Stomach (tissue), 4 donors: ENCODE data around the gene OGFOD2.

ENCODE experiments used
- POLR2A ChIP-seq, 4 donors: fragments of 450-650 bp; IDR thresholded peaks; one replicate each; pipeline ENCODE4 v1.6.1; 2016; ENCODE audit warnings: antibody characterized with exemption in 4 of 4, control low read depth in 2 of 4, mild to moderate bottlenecking in 1 of 4, moderate library complexity in 1 of 4
- TF ChIP-seq, protein P1 (sequence below), 7 experiments: fragments of 450-650 bp in 4 of 7; fragments of 200-600 bp in 3 of 7; sonication (generic) in 3 of 7; IDR thresholded peaks; one replicate each; pipeline ENCODE4 v1.5.1; 2016 to 2019; ENCODE audit warnings: antibody characterized with exemption in 7 of 7, control low read depth in 2 of 7, mild to moderate bottlenecking in 1 of 7

DNA sequence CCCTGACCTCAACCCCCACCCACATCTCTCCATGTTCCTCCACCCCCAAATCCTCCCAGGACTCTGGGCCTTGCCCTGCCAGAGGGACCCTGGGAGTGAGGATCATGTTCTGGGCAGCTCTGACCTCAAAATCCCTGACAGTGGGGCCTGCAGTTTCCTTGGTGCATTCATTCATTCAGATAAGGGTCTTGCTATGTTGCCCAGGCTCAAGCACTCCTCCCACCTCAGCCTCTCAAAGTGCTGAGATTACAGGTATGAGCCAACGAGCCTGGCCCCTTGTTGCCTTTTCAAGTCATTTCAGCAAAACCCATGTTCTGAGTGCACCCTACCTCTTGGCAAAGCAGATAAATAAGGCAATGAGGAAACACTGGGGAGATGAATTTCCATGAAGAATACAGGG lies 35.1 kb downstream of the OGFOD2 start:
- TF ChIP-seq, protein P1, sequence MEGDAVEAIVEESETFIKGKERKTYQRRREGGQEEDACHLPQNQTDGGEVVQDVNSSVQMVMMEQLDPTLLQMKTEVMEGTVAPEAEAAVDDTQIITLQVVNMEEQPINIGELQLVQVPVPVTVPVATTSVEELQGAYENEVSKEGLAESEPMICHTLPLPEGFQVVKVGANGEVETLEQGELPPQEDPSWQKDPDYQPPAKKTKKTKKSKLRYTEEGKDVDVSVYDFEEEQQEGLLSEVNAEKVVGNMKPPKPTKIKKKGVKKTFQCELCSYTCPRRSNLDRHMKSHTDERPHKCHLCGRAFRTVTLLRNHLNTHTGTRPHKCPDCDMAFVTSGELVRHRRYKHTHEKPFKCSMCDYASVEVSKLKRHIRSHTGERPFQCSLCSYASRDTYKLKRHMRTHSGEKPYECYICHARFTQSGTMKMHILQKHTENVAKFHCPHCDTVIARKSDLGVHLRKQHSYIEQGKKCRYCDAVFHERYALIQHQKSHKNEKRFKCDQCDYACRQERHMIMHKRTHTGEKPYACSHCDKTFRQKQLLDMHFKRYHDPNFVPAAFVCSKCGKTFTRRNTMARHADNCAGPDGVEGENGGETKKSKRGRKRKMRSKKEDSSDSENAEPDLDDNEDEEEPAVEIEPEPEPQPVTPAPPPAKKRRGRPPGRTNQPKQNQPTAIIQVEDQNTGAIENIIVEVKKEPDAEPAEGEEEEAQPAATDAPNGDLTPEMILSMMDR (IDR thresholded peaks at IDR 0.05): no peak
- TF ChIP-seq POLR2A (IDR thresholded peaks at IDR 0.05): no peak
